T-helper 17 cell (primary cell): Measurements from ENCODE around the gene CKAP2L. TPM values are rescaled to one million over a fixed set of nuclear protein-coding genes. Genes with fewer than 3 reads are reported as not detected.

Experiments used
- ATAC-seq: fragments of 150-1000 bp; cut with Tn5 transposase; 2 replicates; pipeline ENCODE4 v1.10.0; 2021; ENCODE audit warnings: mild to moderate bottlenecking, moderate library complexity
- DNase-seq, 3 donors: peaks; one replicate each; pipeline versions ENCODE4 v3.0.0 to v3.0.0-alpha.2; 2020 to 2021
- H3K9me3 ChIP-seq: one replicate; pipeline ENCODE4 v1.7.0; 2013; ENCODE audit warnings: low read length, mild to moderate bottlenecking; ENCODE audit not compliant: control insufficient read depth, poor library complexity, severe bottlenecking
- H3K27ac Mint-ChIP-seq: one replicate; pipeline ENCODE4 v1.8.0; 2022; ENCODE audit warnings: mild to moderate bottlenecking, moderate library complexity, mixed read lengths
- H3K27me3 Mint-ChIP-seq: one replicate; pipeline ENCODE4 v1.8.0; 2022; ENCODE audit warnings: mixed read lengths
- H3K36me3 Mint-ChIP-seq: one replicate; pipeline ENCODE4 v1.8.0; 2022; ENCODE audit warnings: low read depth, mixed read lengths
- H3K4me1 Mint-ChIP-seq: one replicate; pipeline ENCODE4 v1.8.0; 2022; ENCODE audit warnings: mild to moderate bottlenecking, mixed read lengths
- H3K4me3 Mint-ChIP-seq: one replicate; pipeline ENCODE4 v1.8.0; 2022; ENCODE audit warnings: mild to moderate bottlenecking, moderate library complexity, mixed read lengths
- total RNA-seq, 4 donors: library from RNA in 2 of 4; stranded (reverse) in 2 of 4; gene quantifications; one replicate each; pipeline ENCODE4 v1.2.3 and lab custom pipeline; 2022 to 2026

The CKAP2L gene
- total RNA-seq, 2 donors from 2014 or later = 0.37 to 0.97 TPM

DNA sequence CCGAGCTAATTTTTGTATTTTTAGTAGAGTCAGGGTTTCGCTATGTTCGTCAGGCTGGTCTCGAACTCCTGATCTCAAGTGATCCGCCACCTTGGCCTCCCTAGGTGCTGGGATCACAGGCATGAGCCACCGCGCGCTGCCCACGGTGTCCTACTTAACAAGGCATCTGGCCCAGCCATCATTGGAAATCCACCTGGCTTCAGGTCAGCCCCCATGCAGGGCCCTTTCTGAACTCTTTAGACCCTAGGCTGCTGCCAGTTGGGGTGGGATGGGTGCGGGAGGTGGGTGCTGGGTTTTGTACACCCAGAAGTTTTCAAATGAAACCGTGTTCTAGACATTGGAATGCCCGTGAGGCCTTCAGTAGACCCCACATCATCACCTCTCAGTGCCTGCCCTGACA lies 70.2 kb downstream of the CKAP2L start:
- DNase-seq (no peak), ATAC-seq (no peak)
- Mint-ChIP-seq H3K36me3 (no peaks in the 10 kb centered on the region), H3K27me3 (no peaks in the 10 kb centered on the region), H3K27ac (no peak overlapping the region), H3K4me1 (peaks cover 22% of the 10 kb centered on the region), H3K4me3 (no peak overlapping the region)
- no peaks in the 10 kb centered on the region for H3K9me3 ChIP-seq

DNA sequence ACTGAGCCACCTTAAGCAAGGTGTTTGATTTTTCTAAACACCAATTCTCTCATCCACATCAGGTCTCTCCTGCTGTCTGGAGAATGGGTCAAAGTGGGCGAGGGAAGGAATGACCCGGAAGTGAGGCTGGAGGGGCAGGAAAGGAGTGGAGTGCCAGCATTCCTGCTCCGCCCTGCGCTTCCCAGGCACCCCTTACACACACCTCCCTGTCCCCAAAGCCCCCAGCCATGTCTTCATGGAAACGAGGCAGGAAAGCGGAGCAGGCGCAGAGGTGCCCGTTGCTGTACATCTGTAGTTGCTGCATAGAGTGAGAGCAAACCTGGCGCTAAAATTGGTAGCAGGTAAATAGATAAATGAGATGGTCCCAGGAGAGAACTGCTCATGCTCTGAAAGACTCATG lies 70.8 kb downstream of the CKAP2L start:
- ATAC-seq (no peak), DNase-seq (no peak)
- Mint-ChIP-seq H3K4me1 (peaks cover 22% of the 10 kb centered on the region), H3K27ac (peak overlapping the region; percentile 93), H3K27me3 (no peaks in the 10 kb centered on the region), H3K36me3 (no peaks in the 10 kb centered on the region), H3K4me3 (no peak overlapping the region)
- H3K9me3 ChIP-seq = no peaks in the 10 kb centered on the region

DNA sequence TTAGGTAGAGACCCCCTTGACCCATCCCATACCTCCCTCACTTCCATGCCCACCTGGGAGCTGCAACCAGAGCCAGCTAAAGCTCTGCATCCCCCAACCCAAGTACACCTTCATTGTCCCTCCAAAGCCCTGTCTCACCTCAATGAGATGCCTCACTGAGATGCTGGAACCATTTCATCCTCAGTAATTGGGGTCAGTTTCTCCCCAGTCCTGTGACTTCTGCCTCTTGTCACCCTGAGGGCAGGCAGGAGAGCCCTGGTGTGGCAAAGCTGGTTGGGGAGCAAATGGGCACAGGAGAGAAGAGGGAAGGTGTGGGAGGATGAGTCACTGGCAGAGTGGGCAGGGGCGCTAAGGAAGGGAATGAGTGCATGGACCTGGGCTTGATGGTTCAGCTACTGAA lies 71.5 kb downstream of the CKAP2L start:
- no peaks in the 10 kb centered on the region for H3K27me3 Mint-ChIP-seq
- H3K27ac Mint-ChIP-seq = peak overlapping the region; percentile 93
- H3K9me3 ChIP-seq = no peaks in the 10 kb centered on the region
- H3K4me3 Mint-ChIP-seq = peak overlapping the region; percentile 68
- DNase-seq = no peak
- no peaks in the 10 kb centered on the region for H3K36me3 Mint-ChIP-seq
- no peak for ATAC-seq
- H3K4me1 Mint-ChIP-seq = peaks cover 22% of the 10 kb centered on the region

DNA sequence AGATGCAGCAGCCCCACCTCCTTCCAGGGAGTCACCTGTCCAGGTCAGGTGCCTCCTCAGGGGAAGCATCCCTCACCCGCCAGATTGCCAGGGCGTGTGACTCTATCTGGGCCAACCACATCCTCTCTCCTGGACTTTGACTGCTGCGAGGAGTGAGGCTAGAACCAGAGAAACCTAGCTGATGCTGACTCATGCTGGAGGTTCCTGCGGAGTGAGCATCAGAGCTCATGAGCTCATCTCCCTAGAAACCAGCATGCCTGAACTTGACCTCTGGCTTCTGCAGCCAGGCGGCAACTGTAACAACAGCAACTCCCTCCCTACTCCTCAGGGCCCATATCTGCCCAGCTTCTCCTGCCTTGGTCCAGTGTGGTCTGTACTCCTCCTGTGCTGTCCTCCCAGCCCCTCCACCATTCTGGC lies 71.9 kb downstream of the CKAP2L start:
- Mint-ChIP-seq H3K27ac (peak overlapping the region; percentile 93), H3K36me3 (no peaks in the 10 kb centered on the region), H3K27me3 (no peaks in the 10 kb centered on the region), H3K4me3 (peak overlapping the region; percentile 68), H3K4me1 (peaks cover 22% of the 10 kb centered on the region)
- peak in 1 of 3 donors; percentile 17 for DNase-seq
- ATAC-seq = peak; percentile 80
- no peaks in the 10 kb centered on the region for H3K9me3 ChIP-seq

DNA sequence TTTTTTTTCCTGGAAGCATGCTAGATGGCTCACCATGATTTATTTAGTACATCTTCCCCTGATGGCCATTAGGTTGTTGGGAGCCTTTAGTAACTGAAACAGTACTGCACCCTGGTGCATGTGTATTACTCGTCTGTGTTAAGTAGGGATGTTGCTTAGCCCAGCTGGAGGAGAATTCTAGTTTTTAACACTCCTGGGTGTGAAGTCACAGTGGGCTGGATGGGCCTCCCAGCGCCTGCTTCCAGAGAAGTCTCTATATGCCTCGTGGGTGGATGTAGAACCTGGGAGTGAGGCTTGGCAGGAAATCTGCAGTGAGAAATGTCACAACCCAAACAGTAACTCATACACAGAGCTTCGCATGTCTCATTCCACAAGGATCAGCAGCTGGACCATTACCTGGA lies 72.5 kb downstream of the CKAP2L start:
- peak overlapping the region; percentile 93 for H3K27ac Mint-ChIP-seq
- DNase-seq (no peak), ATAC-seq (no peak)
- no peaks in the 10 kb centered on the region for H3K27me3 Mint-ChIP-seq
- H3K36me3 Mint-ChIP-seq = no peaks in the 10 kb centered on the region
- H3K9me3 ChIP-seq = no peaks in the 10 kb centered on the region
- peaks cover 22% of the 10 kb centered on the region for H3K4me1 Mint-ChIP-seq
- peak overlapping the region; percentile 25 for H3K4me3 Mint-ChIP-seq

GRCh38 chr2:112690853-112691401 lies 73.5 kb downstream of the CKAP2L start:
- H3K4me1 Mint-ChIP-seq = peaks cover 22% of the 10 kb centered on the region
- H3K9me3 ChIP-seq = no peaks in the 10 kb centered on the region
- H3K4me3 Mint-ChIP-seq = peak overlapping the region; percentile 19
- DNase-seq (peak; percentile 38 to 52 (median 43)), ATAC-seq (peak; percentile 87)
- H3K27ac Mint-ChIP-seq = peak overlapping the region; percentile 93
- H3K27me3 Mint-ChIP-seq = no peaks in the 10 kb centered on the region
- no peaks in the 10 kb centered on the region for H3K36me3 Mint-ChIP-seq

DNA sequence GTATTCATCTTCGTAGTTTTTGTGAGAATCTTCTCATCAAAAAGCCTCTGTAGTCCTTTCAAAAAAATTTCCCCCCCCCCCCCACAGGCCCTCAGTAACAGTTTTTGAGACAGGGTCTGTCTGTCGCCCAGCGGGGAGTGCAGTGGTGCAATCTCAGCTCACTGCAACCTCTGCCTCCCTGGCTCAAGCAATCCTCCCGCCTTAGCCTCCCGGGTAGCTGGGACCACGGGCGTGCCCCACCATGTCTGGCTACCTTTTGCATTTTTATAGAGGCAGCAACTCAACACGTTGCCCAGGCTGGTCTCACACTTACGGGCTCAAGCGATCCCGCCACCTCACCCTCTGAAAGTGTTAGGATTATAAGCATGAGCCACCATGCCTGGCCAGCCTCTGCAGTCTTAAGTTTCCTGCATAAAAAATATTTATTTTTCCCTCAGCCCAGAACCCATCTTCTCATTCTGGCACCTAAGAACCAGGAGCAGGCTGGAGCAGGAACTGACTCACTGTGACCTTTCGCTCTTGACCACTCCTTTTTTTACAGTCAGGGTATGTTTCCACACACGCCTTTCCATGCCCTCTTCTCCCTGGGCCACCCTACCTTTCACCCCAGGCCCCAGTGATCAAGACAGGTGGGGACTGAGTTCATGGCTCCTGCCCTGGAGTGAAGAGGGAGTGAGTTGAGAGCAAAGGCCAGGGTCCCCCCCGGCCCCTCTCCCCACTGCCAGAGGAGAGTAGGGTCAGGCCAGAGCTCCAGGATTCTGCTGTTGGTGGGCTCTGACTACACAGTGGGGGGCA lies 76.1 kb downstream of the CKAP2L start:
- Mint-ChIP-seq H3K4me1 (peaks cover 33% of the 10 kb centered on the region), H3K27me3 (no peaks in the 10 kb centered on the region), H3K36me3 (peaks cover 2% of the 10 kb centered on the region), H3K4me3 (no peak overlapping the region), H3K27ac (no peak overlapping the region)
- ATAC-seq (no peak), DNase-seq (no peak)
- no peaks in the 10 kb centered on the region for H3K9me3 ChIP-seq

DNA sequence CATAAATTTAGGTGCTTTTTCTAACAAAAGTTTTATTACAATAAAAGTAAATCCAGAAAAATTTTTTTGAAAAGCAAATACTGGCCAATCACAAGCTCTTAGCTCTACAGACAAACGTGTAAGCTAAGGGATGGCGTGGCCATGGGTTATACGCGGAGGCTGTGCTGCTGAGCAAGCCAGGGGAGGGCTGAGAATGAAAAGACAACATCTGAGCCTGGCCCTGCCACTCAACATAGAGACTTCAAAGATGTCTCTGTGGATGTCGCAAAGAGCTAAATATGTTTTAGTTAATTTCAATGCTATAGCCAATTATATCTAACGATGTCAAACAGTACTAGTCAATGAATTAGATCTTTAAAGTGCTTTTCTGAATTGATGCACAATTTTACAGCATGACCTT lies 76.9 kb downstream of the CKAP2L start:
- DNase-seq = no peak
- peaks cover 2% of the 10 kb centered on the region for H3K36me3 Mint-ChIP-seq
- peaks cover 25% of the 10 kb centered on the region for H3K4me1 Mint-ChIP-seq
- no peaks in the 10 kb centered on the region for H3K9me3 ChIP-seq
- no peak overlapping the region for H3K4me3 Mint-ChIP-seq
- H3K27me3 Mint-ChIP-seq = no peaks in the 10 kb centered on the region
- no peak for ATAC-seq
- H3K27ac Mint-ChIP-seq = no peak overlapping the region

Other genes starting within 250 kb of the CKAP2L start
- gene POLR1B, start 222.1 kb downstream of the CKAP2L start, total RNA-seq = 10 to 100 TPM; 15.2 to 23.5 TPM
- gene CHCHD5, start 180.0 kb downstream of the CKAP2L start, total RNA-seq = 10 to 100 TPM; 16.6 to 18.4 TPM
- gene SLC20A1, start 118.7 kb downstream of the CKAP2L start, total RNA-seq = 100 to 1,000 TPM; 113 to 130 TPM
- gene NT5DC4, start 43.6 kb downstream of the CKAP2L start, total RNA-seq = not detected
- under 1 TPM; 0.35 to 0.44 TPM for gene IL1A, start 19.9 kb upstream of the CKAP2L start, total RNA-seq
- gene IL1B, start 72.2 kb upstream of the CKAP2L start, total RNA-seq = 10 to 100 TPM; 30.8 to 61.2 TPM
- gene IL37, start 146.6 kb upstream of the CKAP2L start, total RNA-seq = not detected
- not detected for gene IL36G, start 213.4 kb upstream of the CKAP2L start, total RNA-seq
- not detected for gene IL36A, start 240.8 kb upstream of the CKAP2L start, total RNA-seq